ENCODE data around the gene GNAI3.

GRCh38 chr1:109634771-109635750, 86.6 kb downstream of the GNAI3 start:
- no peak for TF ChIP-seq POLR2A (IDR thresholded peaks at IDR 0.05; ENCODE audit: low read length)
- TF ChIP-seq GATA1 (IDR thresholded peaks at IDR 0.05; ENCODE audit: low read depth, low read length) = no peak
